Peyer's patch (tissue), 4 donors: ENCODE data around the gene SRCIN1. TPM values are rescaled to one million over a fixed set of nuclear protein-coding genes. Genes with fewer than 3 reads are reported as not detected.
A peak's percentile ranks its signal among the peaks of the same experiment; 100 is the strongest.

Source experiments
- DNase-seq, 3 donors: peaks; one replicate each; pipeline ENCODE4 v3.0.0-alpha.2; 2017 to 2019
- H3K27ac ChIP-seq, 4 donors: fragments of 200-600 bp; sonication (generic); one replicate each; pipeline ENCODE4 v1.5.1; 2016 to 2019
- H3K27me3 ChIP-seq, 2 donors: fragments of 200-600 bp; sonication (generic); one replicate each; pipeline ENCODE4 v1.5.1; 2019
- H3K36me3 ChIP-seq, 3 donors: fragments of 200-600 bp; sonication (generic); one replicate each; pipeline ENCODE4 v1.5.1; 2016 to 2019
- H3K4me1 ChIP-seq, 4 donors: fragments of 200-600 bp; sonication (generic); one replicate each; pipeline ENCODE4 v1.5.1; 2016 to 2019
- H3K4me3 ChIP-seq, 4 donors: fragments of 200-600 bp; sonication (generic); 1 replicate in 3 of 4; 2 replicates in 1 of 4; pipeline ENCODE4 v1.5.1; 2016 to 2019; ENCODE audit warnings: mild to moderate bottlenecking in 1 of 4
- H3K9me3 ChIP-seq, 4 donors: fragments of 200-600 bp; sonication (generic); one replicate each; pipeline ENCODE4 v1.5.1; 2016 to 2019; ENCODE audit warnings: mild to moderate bottlenecking in 1 of 4
- POLR2A ChIP-seq, 2 donors: fragments of 450-650 bp; IDR thresholded peaks; one replicate each; pipeline ENCODE4 v1.5.1; 2017; ENCODE audit warnings: antibody characterized with exemption in 2 of 2, mild to moderate bottlenecking in 2 of 2, moderate library complexity in 2 of 2
- total RNA-seq, 4 donors: library from RNA; depleted of rRNA; stranded (reverse); fragments of >200 nt; gene quantifications; one replicate each; pipeline ENCODE4 v1.1.0, GENCODE V29; 2016
- TF ChIP-seq, protein P1 (sequence below), 6 experiments: fragments of 450-650 bp in 4 of 6; fragments of 200-600 bp in 2 of 6; sonication (generic) in 1 of 6; IDR thresholded peaks; one replicate each; pipeline ENCODE4 v1.5.1; 2017 to 2019; ENCODE audit warnings: antibody characterized with exemption in 6 of 6, mild to moderate bottlenecking in 3 of 6, moderate library complexity in 1 of 6

The SRCIN1 gene
- total RNA-seq, 4 donors from 2014 or later, result 3.2 to 10.6 (median 8.4) TPM

- H3K27me3 ChIP-seq, result no peaks in the 10 kb centered on the region
Observed at GRCh38 chr17:38550661-38551060, 55.1 kb downstream of the SRCIN1 start.

DNA sequence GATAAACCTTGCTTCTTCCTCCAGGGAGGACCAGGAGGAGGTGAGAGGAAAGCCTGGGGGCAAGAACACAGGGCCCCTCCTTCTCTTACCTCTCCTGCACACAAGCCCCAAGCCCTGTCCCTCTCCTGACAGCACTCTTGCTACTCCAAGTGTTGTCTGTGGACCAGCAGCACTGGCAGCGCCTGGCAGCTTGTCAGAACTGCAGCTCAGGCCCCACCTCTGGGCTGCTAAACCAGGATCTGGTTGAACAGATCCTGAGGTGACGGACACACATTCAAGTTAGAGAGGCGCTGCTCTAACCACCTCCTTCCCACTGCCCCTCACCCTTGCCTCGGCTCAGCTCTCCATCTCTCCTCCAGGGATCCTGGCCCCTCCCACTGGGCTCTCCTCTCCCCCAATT lies 56.5 kb downstream of the SRCIN1 start:
- H3K27me3 ChIP-seq, result no peaks in the 10 kb centered on the region
- no peaks in the 10 kb centered on the region for H3K36me3 ChIP-seq
- no peak for DNase-seq
- no peak overlapping the region for H3K27ac ChIP-seq
- TF ChIP-seq, protein P1, sequence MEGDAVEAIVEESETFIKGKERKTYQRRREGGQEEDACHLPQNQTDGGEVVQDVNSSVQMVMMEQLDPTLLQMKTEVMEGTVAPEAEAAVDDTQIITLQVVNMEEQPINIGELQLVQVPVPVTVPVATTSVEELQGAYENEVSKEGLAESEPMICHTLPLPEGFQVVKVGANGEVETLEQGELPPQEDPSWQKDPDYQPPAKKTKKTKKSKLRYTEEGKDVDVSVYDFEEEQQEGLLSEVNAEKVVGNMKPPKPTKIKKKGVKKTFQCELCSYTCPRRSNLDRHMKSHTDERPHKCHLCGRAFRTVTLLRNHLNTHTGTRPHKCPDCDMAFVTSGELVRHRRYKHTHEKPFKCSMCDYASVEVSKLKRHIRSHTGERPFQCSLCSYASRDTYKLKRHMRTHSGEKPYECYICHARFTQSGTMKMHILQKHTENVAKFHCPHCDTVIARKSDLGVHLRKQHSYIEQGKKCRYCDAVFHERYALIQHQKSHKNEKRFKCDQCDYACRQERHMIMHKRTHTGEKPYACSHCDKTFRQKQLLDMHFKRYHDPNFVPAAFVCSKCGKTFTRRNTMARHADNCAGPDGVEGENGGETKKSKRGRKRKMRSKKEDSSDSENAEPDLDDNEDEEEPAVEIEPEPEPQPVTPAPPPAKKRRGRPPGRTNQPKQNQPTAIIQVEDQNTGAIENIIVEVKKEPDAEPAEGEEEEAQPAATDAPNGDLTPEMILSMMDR (IDR thresholded peaks at IDR 0.05), result no peak
- TF ChIP-seq POLR2A (IDR thresholded peaks at IDR 0.05), result no peak
- H3K4me1 ChIP-seq, result no peaks in the 10 kb centered on the region
- H3K4me3 ChIP-seq, result no peak overlapping the region
- no peaks in the 10 kb centered on the region for H3K9me3 ChIP-seq

More at GRCh38 chr17:38550661-38551060, 55.1 kb downstream of the SRCIN1 start:
- no peak overlapping the region for H3K4me3 ChIP-seq
- no peak overlapping the region for H3K27ac ChIP-seq
- no peaks in the 10 kb centered on the region for H3K9me3 ChIP-seq
- no peaks in the 10 kb centered on the region for H3K36me3 ChIP-seq
- no peak for TF ChIP-seq POLR2A (IDR thresholded peaks at IDR 0.05)
- TF ChIP-seq, protein P1 (IDR thresholded peaks at IDR 0.05), result no peak
- H3K4me1 ChIP-seq, result no peaks in the 10 kb centered on the region
- DNase-seq, result no peak

GRCh38 chr17:38547444-38547843 lies 58.3 kb downstream of the SRCIN1 start:
- Histone ChIP-seq H3K4me1 (no peaks in the 10 kb centered on the region), H3K27ac (no peak overlapping the region), H3K9me3 (no peaks in the 10 kb centered on the region), H3K4me3 (no peak overlapping the region), H3K36me3 (no peaks in the 10 kb centered on the region), H3K27me3 (no peaks in the 10 kb centered on the region)
- TF ChIP-seq POLR2A (IDR thresholded peaks at IDR 0.05), result no peak
- TF ChIP-seq, protein P1 (IDR thresholded peaks at IDR 0.05), result no peak
- no peak for DNase-seq

DNA sequence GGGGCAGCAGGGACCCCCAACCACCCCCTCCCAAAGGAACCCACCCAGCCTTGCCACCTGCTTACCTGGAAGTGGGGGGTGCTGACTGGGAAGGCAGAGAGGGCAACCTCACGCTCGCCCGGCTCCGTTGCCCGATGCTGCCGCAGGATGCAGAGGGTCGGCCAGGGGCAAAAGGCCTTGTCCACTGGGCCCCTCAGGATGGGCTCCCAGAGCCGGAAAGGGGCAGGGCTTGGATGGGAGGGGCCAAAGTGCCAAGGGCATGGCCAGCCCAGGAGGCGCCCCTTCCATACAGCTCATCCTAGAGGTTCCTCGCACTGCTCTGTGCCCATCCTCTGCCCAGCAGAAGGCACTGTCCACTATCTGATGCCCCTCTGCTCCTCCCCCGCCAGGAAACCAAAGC lies 59.4 kb downstream of the SRCIN1 start:
- TF ChIP-seq, protein P1 (IDR thresholded peaks at IDR 0.05), result no peak
- TF ChIP-seq POLR2A (IDR thresholded peaks at IDR 0.05), result no peak
- Histone ChIP-seq H3K27me3 (no peaks in the 10 kb centered on the region), H3K4me1 (no peaks in the 10 kb centered on the region), H3K36me3 (no peaks in the 10 kb centered on the region), H3K9me3 (no peaks in the 10 kb centered on the region), H3K27ac (no peak overlapping the region), H3K4me3 (no peak overlapping the region)
- DNase-seq, result no peak

GRCh38 chr17:38545531-38546225 lies 60.1 kb downstream of the SRCIN1 start:
- peak in 1 of 3 donors; percentile 43 for DNase-seq
- Histone ChIP-seq H3K36me3 (no peaks in the 10 kb centered on the region), H3K27ac (no peak overlapping the region), H3K4me3 (no peak overlapping the region), H3K9me3 (no peaks in the 10 kb centered on the region), H3K27me3 (no peaks in the 10 kb centered on the region), H3K4me1 (no peaks in the 10 kb centered on the region)
- TF ChIP-seq, protein P1 (IDR thresholded peaks at IDR 0.05), result no peak
- TF ChIP-seq POLR2A (IDR thresholded peaks at IDR 0.05), result no peak
